HG03571 (cell line): ENCODE data around the gene DEPDC5.
A peak's percentile ranks its signal among the peaks of the same experiment; 100 is the strongest.

Experiments
- ATAC-seq: cut with Tn5 transposase; IDR thresholded peaks from one replicate; pipeline ENCODE4 v1.9.1; 2021; ENCODE audit not compliant: unreplicated experiment

DEPDC5 gene

DNA sequence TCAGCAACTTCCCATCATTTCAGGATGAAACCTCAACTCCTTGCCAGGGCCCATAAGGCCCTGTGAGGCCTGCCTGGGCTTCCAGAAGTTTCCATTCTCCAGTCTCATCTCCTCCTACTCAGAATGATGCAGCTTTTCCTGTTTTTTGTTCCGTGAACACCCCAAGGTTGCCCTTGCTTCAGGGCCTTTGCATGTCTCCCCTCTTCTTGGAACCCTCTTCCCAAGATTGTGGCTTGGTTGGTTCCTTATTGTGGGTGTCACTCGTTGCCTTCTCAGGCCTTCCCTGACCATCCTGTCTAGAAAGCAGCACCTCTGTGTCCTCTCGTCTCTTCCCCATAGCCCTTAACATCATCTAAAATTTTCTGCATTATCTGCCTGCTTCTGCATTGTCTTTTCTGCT lies 167.3 kb downstream of the DEPDC5 start:
- no peak for ATAC-seq

DNA sequence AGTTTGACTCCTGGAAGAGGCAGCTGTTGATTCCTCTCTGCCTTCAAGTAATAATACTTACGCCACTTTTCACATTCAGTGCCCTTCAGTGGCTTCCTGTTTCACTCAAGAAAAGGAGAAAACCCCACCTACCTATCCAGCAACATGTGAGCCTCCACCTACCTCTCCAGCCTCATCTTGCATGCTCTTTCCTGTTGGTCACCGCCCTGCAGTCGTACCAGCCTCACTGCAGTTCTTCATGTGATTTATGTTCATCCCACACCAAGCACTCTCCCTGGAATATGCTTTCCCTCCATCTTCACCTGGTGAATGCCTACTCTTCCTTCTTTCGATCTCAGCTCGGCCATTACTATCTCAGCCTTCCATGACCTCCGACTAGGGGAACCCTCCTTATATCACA lies 168.7 kb downstream of the DEPDC5 start:
- no peak for ATAC-seq

- ATAC-seq, result no peak
These were observed 169.3 kb downstream of the DEPDC5 start for GRCh38 chr22:31923136-31923535.

DNA sequence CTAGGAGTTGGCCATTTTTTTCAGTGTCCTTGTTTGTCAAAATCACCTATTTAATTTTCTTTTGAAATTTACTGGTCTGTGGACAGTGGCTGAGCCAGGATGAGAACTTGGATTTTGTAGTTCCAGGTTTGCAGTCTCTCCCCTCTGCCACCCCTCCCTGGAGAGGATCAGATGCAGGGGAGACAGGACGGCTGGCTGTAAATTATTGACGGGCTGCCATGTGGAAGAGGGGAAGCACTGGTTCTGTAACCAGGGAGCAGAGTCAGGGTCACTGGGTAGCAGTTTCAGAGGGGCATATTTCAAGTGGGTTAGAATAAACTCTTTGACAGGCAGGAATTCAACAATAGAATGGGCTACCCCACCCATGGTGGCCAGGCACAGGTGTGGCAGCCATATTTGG lies 169.9 kb downstream of the DEPDC5 start:
- no peak for ATAC-seq

DNA sequence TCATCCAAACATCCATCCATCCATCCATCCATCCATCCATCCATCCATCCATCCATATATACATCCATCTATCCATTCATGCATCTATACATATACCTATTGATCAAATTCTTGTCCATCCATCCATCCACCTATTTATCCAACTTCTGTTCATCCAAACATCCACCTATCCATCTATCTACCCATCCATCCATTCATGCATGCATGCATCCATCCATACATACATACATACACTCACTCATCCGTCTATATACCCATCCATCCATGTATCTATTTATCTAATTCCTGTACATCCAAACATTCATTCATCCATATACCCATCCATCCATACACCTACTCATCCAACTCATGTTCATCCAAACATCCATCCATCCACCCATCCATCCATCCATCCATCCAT lies 171.2 kb downstream of the DEPDC5 start:
- no peak for ATAC-seq

- ATAC-seq, result no peak
These were observed 172.2 kb downstream of the DEPDC5 start for GRCh38 chr22:31926024-31926423.

GRCh38 chr22:31926969-31927368 lies 173.2 kb downstream of the DEPDC5 start:
- no peak for ATAC-seq

GRCh38 chr22:31927562-31927961 lies 173.7 kb downstream of the DEPDC5 start:
- ATAC-seq, result no peak

GRCh38 chr22:31929167-31929930 lies 175.5 kb downstream of the DEPDC5 start:
- no peak for ATAC-seq

GRCh38 chr22:31932863-31933262 lies 179.0 kb downstream of the DEPDC5 start:
- no peak for ATAC-seq

DNA sequence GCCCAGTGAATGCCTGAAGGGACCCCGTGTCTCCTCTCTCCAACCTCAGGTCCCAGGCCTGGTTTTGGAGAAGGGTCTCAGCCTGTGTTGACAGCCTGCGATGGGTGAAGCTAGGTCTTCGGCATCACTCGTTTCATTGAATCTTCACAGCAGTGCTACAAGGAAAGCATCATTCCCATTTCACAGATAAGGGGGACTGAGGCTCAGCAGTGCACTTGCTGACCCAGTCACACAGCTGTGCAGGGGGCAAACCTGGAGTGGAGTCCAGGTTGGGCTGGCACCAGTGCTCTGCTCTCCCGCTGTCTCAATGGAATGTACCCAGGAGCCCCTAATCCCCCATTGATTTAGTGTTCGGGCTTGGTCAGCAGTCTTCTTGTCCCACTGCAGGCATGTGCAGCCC lies 179.6 kb downstream of the DEPDC5 start:
- ATAC-seq, result no peak

GRCh38 chr22:31933816-31934482 lies 180.1 kb downstream of the DEPDC5 start:
- ATAC-seq, result no peak

DNA sequence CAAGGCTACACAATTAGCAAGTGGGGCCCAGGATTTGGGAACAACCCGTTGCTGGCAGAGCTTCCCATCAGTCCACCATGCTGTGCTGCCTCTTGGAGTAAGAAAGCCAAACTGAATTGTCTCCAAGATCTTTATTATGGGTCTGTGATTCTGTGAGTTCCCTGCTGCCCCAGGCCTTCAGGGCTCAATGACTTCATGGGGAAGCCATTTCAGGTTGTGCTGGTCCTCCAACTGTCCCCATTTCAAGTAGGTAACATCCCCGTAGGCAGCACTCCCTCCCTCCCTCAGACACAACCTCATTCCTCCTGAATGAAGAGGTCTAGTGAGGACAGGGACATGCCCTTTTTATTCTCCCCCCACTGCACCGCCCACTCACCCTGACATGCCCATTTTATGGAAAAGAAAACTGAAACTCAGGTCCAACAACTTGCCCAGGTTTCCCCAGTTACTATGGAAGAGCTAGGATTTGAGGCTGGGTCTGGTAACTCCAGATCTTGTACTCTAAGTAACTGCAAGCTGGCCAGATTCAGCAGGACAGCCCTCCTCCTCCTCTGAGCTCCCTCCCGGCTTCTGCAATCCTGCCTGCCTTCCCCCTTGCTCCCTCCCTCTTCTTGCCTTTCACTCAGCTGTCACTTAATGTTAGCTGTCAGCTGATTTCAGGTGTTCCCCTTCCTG lies 182.3 kb downstream of the DEPDC5 start:
- no peak for ATAC-seq

- ATAC-seq, result no peak
These were observed 183.5 kb downstream of the DEPDC5 start for GRCh38 chr22:31937341-31937740.

GRCh38 chr22:31938296-31938695 lies 184.5 kb downstream of the DEPDC5 start:
- no peak for ATAC-seq

DNA sequence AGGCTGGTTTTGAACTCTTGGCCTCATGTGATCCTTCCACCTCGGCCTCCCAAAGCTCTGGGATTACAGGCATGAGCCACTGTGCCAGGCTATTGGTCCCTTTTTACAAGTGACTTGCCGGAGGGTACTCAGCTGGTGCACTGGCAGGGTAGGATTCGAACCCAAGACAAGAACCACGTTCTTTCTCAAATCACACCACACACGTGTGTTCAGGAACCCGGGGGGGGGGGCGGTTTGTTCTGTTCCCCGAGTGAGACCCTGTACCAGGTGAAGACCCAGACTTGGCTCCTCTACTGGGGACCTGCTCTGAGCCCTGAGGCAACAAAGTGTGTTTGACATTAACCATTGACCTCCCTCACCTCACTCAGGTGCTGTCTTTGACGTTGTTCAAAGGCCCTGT lies 186.7 kb downstream of the DEPDC5 start:
- no peak for ATAC-seq

DNA sequence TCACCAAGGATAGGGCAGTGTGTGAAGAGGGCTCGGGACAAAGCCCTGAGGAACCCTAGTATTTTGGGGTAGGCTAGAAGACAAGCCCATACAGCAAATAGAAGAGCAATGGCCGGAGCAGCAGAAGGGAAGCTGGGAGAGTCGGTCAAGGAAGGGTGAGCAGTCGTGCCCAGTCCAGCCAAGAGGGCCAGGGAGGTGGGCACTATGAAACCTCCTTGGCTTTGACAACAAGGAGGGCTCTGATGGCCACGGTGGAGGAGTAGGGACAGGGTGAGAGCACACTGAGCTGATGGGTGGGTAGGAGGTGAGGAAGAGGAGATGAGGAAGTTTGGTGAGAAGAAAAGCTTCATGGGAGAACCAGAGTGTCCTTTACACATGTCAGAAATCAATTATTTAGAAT lies 188.3 kb downstream of the DEPDC5 start:
- ATAC-seq, result no peak

- no peak for ATAC-seq
These were observed 189.6 kb downstream of the DEPDC5 start for GRCh38 chr22:31943206-31943977.

GRCh38 chr22:31943978-31944699 lies 190.3 kb downstream of the DEPDC5 start, which contains the start of gene YWHAH:
TSS of gene YWHAH (plus strand) at chr22:31944535. CDS start at chr22:31944734, 199 bp downstream.
- ATAC-seq, result peak; percentile 40

DNA sequence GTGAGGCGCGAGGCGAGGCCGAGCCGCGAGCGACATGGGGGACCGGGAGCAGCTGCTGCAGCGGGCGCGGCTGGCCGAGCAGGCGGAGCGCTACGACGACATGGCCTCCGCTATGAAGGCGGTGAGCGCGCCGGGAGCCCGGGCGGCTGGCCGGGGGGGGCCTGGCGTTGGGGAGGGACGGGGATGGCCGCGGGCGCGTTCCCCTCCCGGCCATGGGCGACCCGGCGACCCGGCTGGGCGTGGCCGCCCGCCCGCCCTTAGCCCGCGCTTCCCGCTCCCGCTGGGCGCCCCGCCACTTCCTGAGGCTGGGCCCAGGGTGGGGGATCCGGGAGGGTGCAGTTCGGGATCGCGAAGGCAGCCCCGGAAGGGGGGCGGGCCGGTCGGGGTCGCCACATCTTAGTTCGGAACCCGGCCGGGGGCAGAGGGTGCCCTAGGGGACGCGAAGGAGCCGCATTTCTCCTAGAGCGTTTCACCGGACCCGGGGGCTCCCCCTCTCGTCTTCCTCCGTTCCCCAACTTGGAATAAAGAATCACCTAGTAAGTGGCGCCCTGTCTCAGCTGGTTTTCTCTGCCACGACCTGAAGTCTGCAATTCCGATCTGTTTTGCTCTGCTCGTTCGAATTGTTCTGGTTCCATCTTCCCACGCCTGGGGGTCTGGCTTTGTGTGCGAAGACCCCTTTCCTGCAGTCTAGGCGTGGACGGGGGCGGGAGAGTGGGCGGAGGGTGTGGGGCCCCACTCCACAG lies 191.1 kb downstream of the DEPDC5 start:
- peak; percentile 22 for ATAC-seq
